ENCODE measurements around the gene MLANA.

DNA sequence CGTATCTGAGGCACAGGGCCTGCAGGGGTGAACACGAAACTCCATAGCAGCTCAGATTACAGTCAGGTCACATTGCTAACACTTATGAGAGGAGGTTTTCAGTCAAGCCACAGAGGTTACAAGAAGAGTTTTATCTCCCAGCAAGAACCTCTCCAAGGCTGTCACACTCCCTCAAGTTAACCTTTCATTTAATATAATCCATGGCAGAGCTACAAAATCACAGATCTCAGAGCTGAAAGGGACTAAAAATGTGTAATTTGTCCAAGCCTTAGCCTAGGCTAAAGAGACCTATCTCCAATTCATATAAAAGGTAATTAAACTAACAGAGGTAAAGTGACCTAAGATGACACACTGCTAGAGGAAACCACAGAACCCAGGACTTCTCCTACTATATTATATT lies 57.2 kb downstream of the MLANA start:
- TF ChIP-seq CTCF (IDR thresholded peaks at IDR 0.05): no peak
- TF ChIP-seq POLR2A (IDR thresholded peaks at IDR 0.05): no peak

Data from ovary (tissue), 3 donors.